KBM-7 (cell line): ENCODE measurements around the gene TCIRG1.
A peak's percentile ranks its signal among the peaks of the same experiment; 100 is the strongest.

Experiments
- DNase-seq: peaks from one replicate; pipeline ENCODE4 v3.0.0-alpha.2; 2015
- in situ Hi-C: fragments of 300-500 bp; cut with MboI; formaldehyde crosslinking; loops from 2 replicates; pipeline ENCODE4 v1.14.3; 2020; ENCODE audit warnings: low sequenced_read_pairs, low pct_unique_long_range_greater_than_20kb, mixed read lengths

Gene TCIRG1

GRCh38 chr11:68032997-68033707 lies 5.7 kb upstream of the TCIRG1 start:
- no peak for DNase-seq
- in situ Hi-C loops = no loop called here

- in situ Hi-C loops = no loop called here
- no peak for DNase-seq
Measured at GRCh38 chr11:68033708-68034045, 5.1 kb upstream of the TCIRG1 start.

DNA sequence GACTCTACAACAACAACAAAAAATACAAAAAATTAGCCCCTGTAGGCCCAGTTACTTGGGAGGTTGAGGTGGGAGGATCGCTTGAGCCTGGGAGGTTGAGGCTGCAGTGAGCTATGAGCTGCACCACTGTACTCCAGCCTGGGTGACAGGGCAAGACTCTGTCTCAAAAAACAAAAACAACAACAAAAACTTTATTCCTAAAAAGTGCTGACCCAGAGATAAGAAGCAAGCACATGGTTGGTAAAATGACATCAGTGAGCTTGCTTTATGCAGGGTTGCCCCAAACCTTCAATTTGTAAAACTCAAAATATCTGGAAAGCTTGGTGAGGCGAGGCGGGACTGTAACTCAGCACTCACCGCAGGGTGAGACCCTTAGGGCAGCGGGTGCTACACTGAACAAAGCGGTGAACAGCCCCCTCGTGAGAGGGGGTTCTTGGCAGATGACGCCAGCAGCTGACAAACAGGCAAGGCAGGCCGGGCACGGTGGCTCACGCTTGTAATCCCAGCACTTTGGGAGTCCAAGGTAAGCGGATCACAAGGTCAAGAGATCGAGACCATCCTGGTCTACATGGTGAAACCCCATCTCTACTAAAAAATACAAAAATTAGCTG lies 3.5 kb upstream of the TCIRG1 start:
- in situ Hi-C loops = no loop called here
- DNase-seq = no peak

DNA sequence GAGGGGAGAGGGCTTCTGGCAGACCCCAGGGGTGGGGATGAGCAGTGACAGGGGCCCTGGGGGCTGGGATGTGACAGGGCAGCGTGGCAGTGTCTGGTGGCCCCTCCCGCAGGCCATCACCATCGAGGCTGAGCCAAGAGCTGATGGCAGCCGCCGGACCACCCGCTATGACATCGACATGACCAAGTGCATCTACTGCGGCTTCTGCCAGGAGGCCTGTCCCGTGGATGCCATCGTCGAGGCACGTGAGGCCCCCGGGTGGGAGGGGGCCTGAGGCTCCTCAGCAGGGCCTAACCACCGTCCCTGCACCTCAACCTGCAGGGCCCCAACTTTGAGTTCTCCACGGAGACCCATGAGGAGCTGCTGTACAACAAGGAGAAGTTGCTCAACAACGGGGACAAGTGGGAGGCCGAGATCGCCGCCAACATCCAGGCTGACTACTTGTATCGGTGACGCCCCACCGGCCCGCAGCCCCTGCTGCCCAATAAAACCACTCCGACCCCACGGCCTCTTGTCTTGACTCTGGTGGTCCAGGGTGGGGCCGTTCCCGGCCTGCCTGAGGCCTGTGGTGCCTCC lies 2.6 kb upstream of the TCIRG1 start:
- DNase-seq = peak; percentile 34
- in situ Hi-C loops = no loop called here

GRCh38 chr11:68036717-68037239 lies 2.0 kb upstream of the TCIRG1 start:
- DNase-seq = peak; percentile 61

GRCh38 chr11:68037411-68038225 lies 1.2 kb upstream of the TCIRG1 start:
- in situ Hi-C loops = no loop called here
- no peak for DNase-seq

More at GRCh38 chr11:68036717-68037239, 2.0 kb upstream of the TCIRG1 start:
- in situ Hi-C loops = no loop called here

DNA sequence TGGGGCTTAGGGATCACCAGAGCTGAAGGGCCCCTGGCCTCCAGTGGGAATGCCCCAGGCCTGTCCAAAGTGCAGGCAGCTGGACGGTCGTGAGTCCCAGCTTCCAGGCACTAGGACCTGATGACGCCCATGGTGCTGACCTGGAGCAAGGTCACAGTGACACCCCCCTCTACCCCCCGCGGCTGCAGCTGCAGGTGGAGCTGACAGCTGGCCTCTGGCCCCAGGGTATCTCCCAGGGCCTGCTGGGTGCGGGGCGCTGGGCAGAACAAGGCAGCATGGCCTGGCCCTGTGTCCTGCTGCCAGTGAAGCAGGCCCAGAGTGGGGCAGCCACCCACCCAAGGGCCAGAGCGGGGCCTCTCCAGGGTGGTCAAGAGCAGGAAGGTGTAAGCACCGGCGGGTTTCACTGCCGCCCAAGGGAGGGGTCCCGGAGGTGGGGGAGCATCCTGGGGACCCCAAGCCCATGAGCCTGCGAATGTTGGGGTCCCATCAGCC lies 553 bp upstream of the TCIRG1 start:
- DNase-seq = no peak
- in situ Hi-C loops = no loop called here

DNA sequence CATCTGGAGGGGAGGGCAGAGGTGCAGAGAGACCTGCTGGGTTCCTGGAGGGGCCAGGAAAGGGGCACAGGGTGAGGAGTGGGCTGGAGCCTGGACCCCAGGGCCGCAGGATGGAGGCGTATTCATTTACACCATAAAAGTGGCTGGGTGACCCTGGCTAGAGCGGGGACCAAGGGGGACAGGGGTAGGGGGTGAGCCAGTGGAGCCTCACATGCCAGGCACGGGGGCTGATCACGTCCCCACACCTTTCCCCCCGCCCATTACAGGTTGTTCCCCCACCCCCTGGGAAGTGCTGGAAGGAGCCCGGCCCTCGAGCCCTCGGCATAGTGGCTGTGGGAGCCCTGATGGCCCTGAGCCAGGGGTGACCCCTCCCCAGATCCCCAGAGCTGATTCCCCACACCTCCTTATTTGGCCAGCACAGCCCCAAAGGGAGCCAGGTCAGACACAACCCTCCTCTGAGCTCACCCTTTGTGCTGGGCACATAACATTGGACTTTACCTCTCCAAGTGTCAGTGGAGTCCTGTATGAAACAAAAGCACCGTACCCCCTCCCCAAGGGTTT lies 781 bp downstream of the TCIRG1 start:
- DNase-seq = no peak
- in situ Hi-C loops = no loop called here

DNA sequence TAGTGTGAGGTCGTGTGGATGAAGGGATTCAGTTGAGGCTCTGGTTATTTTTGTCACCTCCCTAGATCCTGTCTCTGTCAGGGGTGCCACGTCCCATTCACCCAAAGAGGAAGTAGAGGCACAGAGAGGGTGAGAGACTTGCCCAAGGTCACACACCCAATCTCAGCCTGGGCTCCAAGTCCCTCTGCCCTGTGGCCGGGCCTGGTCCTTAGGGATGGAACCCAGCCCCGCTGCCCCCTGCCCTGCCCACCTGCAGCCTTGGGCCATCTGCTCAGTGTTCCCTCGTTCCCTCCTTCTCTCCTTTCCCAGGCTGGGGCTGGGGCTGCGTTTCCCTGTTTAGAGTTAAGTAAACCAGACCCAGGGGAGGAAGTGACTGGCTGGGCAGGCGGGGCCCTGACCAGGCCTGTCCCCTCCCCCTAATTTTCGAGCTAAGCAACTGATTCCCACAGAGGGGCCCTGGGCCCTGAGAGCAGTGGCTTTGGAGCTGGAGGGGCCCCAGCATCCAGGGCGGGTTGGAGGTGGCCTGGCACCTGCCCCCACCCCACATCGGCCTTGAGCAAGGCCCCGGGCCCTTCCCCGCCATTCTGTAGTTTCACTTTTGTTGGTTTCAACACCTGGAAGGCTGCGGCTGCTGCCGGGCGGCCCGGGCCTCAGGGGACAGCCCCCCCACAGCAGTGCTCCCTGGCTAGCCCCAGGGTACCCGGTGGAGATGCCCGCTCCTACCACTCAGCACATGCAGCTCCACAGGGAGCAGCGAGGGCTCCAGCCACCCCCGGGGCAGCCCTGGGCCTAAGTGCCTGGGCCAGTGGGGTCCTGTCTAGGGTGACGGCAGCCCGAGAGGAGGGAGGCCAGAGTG lies 1.5 kb downstream of the TCIRG1 start:
- peak; percentile 85 for DNase-seq
- in situ Hi-C loops = no loop called here

DNA sequence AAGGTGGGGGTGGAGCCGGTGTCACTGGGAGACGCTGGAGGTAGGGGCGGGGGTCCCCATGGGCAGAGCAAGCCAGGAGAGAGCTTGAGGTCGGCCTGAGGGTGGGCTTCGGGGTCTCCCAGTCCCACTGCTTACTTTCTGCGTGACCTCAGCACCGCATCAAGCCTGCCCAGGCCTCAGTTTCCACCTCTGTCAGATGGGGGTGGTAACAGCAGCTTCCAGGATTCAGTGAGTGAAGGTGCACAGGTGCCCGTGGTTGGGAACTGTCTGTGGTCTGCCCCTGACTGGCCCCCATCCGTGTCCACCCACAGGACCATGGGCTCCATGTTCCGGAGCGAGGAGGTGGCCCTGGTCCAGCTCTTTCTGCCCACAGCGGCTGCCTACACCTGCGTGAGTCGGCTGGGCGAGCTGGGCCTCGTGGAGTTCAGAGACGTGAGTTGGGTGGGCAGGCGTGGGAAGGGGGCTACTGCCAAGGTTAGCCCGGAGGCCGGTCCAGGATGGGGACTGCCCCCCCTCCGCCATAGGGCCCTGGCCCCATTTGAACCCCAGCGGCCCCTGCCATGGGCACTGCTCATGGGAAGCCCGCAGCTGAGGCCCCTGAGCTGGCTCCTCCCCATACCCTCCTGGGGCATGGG lies 2.2 kb downstream of the TCIRG1 start:
- in situ Hi-C loops = no loop called here

GRCh38 chr11:68041617-68042218 lies 2.9 kb downstream of the TCIRG1 start:
- no peak for DNase-seq
- in situ Hi-C loops = no loop called here

More for the DNA sequence above, 2.2 kb downstream of the TCIRG1 start:
- no peak for DNase-seq

- in situ Hi-C loops = no loop called here
- DNase-seq = no peak
Measured at GRCh38 chr11:68042219-68043028, 3.6 kb downstream of the TCIRG1 start.

- in situ Hi-C loops = no loop called here
- DNase-seq = no peak
Measured at GRCh38 chr11:68043029-68043348, 4.2 kb downstream of the TCIRG1 start.

DNA sequence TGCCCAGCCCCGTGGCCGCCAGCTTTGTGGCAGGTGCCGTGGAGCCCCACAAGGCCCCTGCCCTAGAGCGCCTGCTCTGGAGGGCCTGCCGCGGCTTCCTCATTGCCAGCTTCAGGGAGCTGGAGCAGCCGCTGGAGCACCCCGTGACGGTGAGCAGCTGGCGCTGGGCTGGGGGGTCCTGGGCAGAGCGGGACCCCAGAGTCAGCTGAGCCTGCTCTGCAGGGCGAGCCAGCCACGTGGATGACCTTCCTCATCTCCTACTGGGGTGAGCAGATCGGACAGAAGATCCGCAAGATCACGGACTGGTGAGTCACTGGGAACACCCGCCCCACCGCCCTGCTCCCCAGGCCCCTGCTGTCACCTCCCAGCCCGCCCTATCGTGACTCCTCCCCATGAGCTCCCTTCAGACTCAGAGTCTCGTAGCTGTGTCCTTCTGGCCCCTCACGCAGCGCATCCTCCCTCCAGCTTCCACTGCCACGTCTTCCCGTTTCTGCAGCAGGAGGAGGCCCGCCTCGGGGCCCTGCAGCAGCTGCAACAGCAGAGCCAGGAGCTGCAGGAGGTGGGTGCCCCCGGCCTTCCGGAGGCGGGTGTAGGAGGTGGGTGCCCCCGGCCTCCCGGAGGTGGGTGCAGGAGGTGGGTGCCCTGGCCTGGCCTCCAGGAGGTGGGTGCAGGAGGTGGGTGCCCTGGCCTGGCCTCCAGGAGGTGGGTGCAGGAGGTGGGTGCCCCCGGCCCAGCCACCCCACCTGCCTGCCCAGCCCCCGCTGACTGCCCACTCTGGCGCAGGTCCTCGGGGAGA lies 4.7 kb downstream of the TCIRG1 start:
- DNase-seq = no peak
- in situ Hi-C loops = no loop called here

- no peak for DNase-seq
- in situ Hi-C loops = no loop called here
Measured at GRCh38 chr11:68044145-68044813, 5.5 kb downstream of the TCIRG1 start.

GRCh38 chr11:68044898-68045351 lies 6.1 kb downstream of the TCIRG1 start:
- DNase-seq = no peak
- in situ Hi-C loops = no loop called here
